Diencephalon (tissue), 1 donor: ENCODE measurements around the gene AHRR. TPM values are rescaled to one million over a fixed set of nuclear protein-coding genes. Genes with fewer than 3 reads are reported as not detected.

Experiments
- total RNA-seq: library from RNA; depleted of rRNA; stranded (reverse); fragments of >200 nt; gene quantifications from one replicate; pipeline ENCODE4 v1.2.3, GENCODE V29; 2014

Gene AHRR
- total RNA-seq: 1.6 TPM

DNA sequence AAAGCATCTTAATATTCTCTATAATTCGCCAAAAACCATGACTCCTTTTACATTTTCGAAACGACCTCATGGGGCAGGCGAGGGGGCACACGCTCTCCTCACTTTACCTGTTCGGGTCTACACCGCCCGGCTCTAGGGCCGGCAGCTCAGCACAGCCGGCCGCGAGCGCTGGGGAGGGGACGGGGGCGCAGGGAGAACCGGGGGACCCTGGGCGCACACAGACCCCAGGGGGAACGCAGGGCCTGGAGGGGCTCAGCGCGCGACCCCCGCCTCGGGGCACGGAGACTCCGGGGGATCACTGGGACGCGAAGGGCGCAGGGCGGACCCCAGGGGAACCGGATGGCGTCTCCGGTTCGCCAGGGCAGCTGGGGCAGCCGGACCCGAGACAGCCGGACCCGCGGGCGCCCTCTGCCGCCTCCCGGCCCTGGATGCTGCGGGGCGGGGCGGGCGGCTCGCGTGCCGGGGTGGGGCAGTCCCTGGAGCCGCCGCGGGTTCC is at the start of gene AHRR:
Gene AHRR, plus strand, starts transcription at position 485 of the 496 bp plus-strand sequence. CDS start 22,189 bp downstream, outside the sequence.

GRCh38 chr5:442335-443238 is 121.1 kb downstream of the AHRR start, which contains the start of gene EXOC3:
TSS of gene EXOC3 (plus strand) at chr5:443176. CDS start at chr5:446206, 3,030 bp downstream.

Other genes with a start within 250 kb of the AHRR start
- gene PLEKHG4B, start 229.5 kb upstream of the AHRR start, total RNA-seq: 4.2 TPM
- gene LRRC14B, start 130.2 kb upstream of the AHRR start, total RNA-seq: 3.2 TPM
- 7.8 TPM for gene CCDC127, start 103.6 kb upstream of the AHRR start, total RNA-seq
- gene SDHA, start 103.4 kb upstream of the AHRR start, total RNA-seq: 81.9 TPM
- gene PDCD6, start 50.1 kb upstream of the AHRR start, total RNA-seq: 49.8 TPM
- 25.8 TPM for gene EXOC3, start 121.5 kb downstream of the AHRR start, total RNA-seq
- 1.4 TPM for gene SLC9A3, start 202.7 kb downstream of the AHRR start, total RNA-seq